Measurements from ENCODE around the gene IL10RB.
"Not testable (repeated sequence)": the region's sequence is repeated elsewhere in the genome, so short reads cannot be mapped to it uniquely, and the experiment has no call there.

Gene IL10RB

GRCh38 chr21:33241846-33242245, 24.3 kb upstream of the IL10RB start:
- ATAC-seq, result no peak

- ATAC-seq, result not testable (repeated sequence)
Measured at GRCh38 chr21:33242846-33243245, 23.3 kb upstream of the IL10RB start.

GRCh38 chr21:33244082-33244778, 21.9 kb upstream of the IL10RB start:
- peak; percentile 45 to 60 for ATAC-seq

- peak in 1 of 2 donors; percentile 28 for ATAC-seq
Measured at GRCh38 chr21:33244779-33245105, 21.4 kb upstream of the IL10RB start.

- no peak for ATAC-seq
Measured at GRCh38 chr21:33245289-33245918, 20.8 kb upstream of the IL10RB start.

- ATAC-seq, result no peak
Measured at GRCh38 chr21:33246506-33246905, 19.7 kb upstream of the IL10RB start.

- ATAC-seq, result no peak
Measured at GRCh38 chr21:33246963-33247362, 19.2 kb upstream of the IL10RB start.

GRCh38 chr21:33247599-33247998, 18.6 kb upstream of the IL10RB start:
- ATAC-seq, result no peak

GRCh38 chr21:33249331-33250002, 16.7 kb upstream of the IL10RB start:
- ATAC-seq, result no peak

GRCh38 chr21:33251119-33251518, 15.0 kb upstream of the IL10RB start:
- ATAC-seq, result no peak

GRCh38 chr21:33253382-33253781, 12.8 kb upstream of the IL10RB start:
- ATAC-seq, result not testable (repeated sequence)

GRCh38 chr21:33254766-33255165, 11.4 kb upstream of the IL10RB start:
- ATAC-seq, result no peak

GRCh38 chr21:33255404-33255803, 10.8 kb upstream of the IL10RB start:
- peak; percentile 60 to 72 for ATAC-seq

- ATAC-seq, result peak; percentile 65 to 75
Measured at GRCh38 chr21:33256019-33256418, 10.1 kb upstream of the IL10RB start.

GRCh38 chr21:33257094-33257803, 8.9 kb upstream of the IL10RB start:
- no peak for ATAC-seq

GRCh38 chr21:33258475-33258874, 7.7 kb upstream of the IL10RB start:
- no peak for ATAC-seq

- ATAC-seq, result peak; percentile 45 to 49
Measured at GRCh38 chr21:33259428-33259827, 6.7 kb upstream of the IL10RB start.

GRCh38 chr21:33259995-33260394, 6.2 kb upstream of the IL10RB start:
- no peak for ATAC-seq

- no peak for ATAC-seq
Measured at GRCh38 chr21:33261635-33262034, 4.5 kb upstream of the IL10RB start.

- ATAC-seq, result no peak
Measured at GRCh38 chr21:33262921-33263320, 3.2 kb upstream of the IL10RB start.

- no peak for ATAC-seq
Measured at GRCh38 chr21:33264561-33264960, 1.6 kb upstream of the IL10RB start.

- peak; percentile 13 to 17 for ATAC-seq
Measured at GRCh38 chr21:33265664-33266049, 510 bp upstream of the IL10RB start.

- ATAC-seq, result peak in 1 of 2 donors; percentile 19
Measured at GRCh38 chr21:33266789-33267135, 595 bp downstream of the IL10RB start.

- ATAC-seq, result no peak
Measured at GRCh38 chr21:33267250-33267649, 1.1 kb downstream of the IL10RB start.

Data from activated CD4-positive, CD25-positive, alpha-beta regulatory T cell treated with anti-CD3 and anti-CD28 coated beads, Interleukin-2, amount 50 U/mL, for 24 hours (primary cell).